Stimulated activated CD4-positive, alpha-beta T cell treated with anti-CD3 and anti-CD28 coated beads, Interleukin-15, amount 100 ng/mL, for 1 hour (primary cell): ENCODE measurements around the gene CDC42BPB.
"Not testable (repeated sequence)": the region's sequence is repeated elsewhere in the genome, so short reads cannot be mapped to it uniquely, and the experiment has no call there.

Experiments
- DNase-seq, 2 donors: peaks; one replicate each; pipeline ENCODE4 v3.0.0-alpha.2; 2020; ENCODE audit warnings: low read depth in 1 of 2, low spot score in 1 of 2

CDC42BPB gene

DNA sequence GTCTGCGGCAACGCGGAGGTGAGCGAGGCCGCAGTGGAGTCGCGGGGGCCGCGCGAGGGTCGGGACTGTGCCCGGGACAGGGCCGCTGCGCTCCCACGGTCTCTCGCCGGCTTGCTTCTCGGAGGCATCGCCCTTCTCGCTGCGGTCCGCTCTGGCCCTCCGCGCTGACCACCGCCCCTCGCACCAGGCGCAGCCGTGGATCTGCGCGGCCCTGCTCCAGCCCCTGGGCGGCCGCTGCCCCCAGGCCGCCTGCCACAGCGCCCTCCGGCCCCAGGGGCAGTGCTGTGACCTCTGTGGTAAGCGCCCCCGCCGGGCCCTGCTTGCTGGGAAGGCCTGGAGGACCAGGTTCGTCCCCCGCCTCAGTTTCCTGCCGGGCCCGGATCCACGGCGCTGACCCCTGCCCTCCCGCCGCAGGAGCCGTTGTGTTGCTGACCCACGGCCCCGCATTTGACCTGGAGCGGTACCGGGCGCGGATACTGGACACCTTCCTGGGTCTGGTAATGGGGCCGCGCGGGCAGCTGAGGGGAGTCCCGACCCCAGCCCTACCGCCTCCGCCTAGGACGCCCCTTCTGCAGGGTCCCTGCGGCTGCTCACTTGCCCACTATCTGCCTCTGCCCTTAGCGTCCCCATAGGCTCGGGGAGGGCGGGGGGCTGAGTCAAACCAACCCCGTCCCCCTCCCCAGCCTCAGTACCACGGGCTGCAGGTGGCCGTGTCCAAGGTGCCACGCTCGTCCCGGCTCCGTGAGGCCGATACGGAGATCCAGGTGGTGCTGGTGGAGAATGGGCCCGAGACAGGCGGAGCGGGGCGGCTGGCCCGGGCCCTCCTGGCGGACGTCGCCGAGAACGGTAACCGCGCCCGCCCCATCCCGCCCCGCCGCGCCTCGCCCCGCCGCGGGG is 127.9 kb downstream of the CDC42BPB start:
- no peak for DNase-seq

GRCh38 chr14:102928412-102929240 is 128.7 kb downstream of the CDC42BPB start:
- DNase-seq, result peak; percentile 48 to 52

DNA sequence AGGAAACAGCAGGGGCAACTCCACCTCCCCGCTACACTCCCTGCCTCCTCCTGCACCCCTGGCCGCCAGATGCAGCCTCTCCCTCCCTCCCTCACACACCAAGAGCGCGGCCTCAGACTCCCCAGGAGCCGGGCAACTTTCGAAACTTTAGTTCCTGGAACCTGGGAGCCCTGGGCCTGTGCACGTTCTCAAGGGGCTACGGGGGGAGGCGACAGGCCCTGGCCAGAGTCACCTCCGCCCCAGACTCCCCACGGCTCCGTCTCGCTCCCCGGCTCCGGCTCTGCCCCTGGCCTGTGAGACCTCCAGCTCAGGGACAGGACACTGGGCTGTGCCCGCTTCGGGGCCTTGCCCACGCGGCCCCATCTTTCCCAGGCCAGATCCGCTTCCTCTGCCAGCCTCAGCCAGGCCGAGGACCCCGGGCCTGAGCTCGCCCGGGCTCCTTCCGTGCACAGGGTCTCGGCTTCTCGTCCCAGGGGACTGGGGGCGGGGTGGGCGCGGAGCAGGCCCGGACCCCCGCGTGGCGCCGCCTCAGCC is 129.4 kb downstream of the CDC42BPB start:
- DNase-seq, result no peak

DNA sequence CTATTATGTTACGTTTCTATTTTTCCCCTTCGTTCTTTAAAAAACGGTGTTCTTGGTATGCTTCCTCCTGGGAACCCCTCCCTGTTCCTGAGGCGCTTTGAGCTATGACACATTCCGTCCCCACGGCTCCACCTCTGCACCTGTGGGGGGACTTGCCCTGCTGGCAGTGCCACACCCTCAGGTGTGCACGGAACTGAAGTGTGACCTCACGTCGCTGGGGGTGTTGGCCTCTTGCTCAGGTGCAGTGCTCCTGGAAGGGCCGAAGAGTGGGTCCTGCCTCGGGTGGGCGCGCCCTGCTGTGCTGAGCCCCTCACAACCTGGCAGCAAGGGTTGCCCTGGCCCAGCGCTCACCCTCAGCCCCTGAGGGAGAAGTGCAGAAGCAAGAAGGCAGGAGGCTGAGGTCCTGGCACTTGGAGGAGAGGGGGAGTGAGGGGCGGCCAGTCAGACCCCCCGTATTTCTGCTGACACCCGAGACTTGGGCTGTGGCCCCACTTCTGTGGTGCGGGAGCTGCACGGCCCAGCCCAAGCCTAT is 129.9 kb downstream of the CDC42BPB start:
- no peak for DNase-seq

GRCh38 chr14:102926840-102927239 is 130.5 kb downstream of the CDC42BPB start:
- not testable (repeated sequence) for DNase-seq

GRCh38 chr14:102926104-102926503 is 131.2 kb downstream of the CDC42BPB start:
- no peak for DNase-seq

- no peak for DNase-seq
Measured at GRCh38 chr14:102925646-102926045, 131.7 kb downstream of the CDC42BPB start.

DNA sequence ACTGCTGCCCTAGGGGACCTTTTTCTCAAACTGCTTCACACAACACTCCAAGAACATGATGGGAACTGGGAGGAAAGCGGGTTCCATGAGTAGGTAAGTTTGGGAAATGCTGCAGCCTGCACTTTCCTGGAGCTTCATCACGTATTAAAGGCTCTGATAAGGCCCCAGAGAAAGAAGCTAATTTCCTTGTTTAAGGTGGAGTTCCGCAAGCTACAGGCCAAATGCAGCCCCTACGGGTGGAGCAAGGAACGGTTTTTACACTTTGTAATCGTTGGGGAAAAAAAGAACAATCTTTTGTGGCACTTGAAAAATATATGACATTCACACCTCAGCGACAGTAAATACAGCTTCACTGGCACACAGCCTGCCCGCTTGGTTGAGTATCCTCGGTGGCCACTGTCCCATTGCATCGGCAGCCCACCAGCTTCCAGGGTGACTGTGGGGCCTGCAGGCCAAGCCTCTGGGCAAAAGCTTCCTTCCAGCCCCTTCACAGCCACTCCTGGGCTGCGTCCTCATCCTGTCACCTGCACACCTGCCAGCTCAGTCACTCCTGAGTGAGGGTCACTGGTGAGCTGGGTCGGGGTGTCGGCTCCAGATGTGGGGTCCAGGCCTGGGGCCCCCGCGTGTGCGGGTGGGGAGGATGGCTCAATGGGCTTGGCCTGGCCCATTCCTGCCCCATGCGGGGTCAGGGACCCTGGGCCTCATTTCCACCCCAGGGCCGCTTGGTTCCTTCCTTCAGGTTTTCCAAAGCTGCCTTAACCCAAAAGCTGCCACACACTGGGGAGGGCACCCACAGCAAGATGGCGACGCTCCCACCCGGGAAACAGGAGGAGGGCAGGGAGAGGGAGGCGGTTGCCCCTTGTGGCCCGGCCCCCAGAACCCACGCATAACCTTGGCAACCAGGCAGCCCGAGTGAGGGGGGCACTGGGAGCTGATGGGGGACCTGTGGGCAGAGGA is 132.4 kb downstream of the CDC42BPB start:
- DNase-seq, result no peak

GRCh38 chr14:102923925-102924486 is 133.3 kb downstream of the CDC42BPB start:
- no peak for DNase-seq

DNA sequence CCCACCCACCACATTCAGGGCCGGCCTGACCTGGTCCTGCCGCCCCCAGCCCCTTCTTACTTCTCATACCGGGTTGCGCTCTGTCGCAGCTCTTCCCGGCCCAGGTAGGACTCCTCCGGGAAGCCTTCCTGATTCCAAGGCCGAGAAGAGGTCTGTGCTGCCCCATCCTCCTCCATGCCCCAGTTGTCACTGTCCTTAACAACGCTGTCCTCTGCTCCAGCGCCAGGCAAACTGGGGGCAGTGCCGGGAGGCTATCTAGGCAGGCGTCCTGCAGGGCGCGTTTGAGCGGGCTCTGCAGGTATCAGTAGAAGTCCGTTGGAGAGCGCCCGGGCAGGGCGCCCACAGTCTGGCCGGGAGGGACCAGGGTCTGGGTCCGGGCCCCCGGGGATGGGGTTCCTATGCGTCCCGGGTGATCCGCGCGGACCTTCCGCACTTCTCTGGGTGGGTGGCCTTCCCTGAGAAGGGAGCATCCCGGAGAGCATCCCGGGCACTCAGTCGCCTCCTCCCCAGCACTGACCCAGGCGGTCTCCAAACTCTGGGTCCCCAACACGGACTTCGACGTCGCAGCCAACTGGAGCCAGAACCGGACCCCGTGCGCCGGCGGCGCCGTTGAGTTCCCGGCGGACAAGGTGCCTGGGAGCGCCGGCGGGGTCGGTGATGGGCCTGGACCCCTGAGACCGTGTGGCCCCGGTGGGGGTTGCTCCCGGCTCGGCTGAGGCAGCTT is 134.0 kb downstream of the CDC42BPB start:
- DNase-seq, result no peak

DNA sequence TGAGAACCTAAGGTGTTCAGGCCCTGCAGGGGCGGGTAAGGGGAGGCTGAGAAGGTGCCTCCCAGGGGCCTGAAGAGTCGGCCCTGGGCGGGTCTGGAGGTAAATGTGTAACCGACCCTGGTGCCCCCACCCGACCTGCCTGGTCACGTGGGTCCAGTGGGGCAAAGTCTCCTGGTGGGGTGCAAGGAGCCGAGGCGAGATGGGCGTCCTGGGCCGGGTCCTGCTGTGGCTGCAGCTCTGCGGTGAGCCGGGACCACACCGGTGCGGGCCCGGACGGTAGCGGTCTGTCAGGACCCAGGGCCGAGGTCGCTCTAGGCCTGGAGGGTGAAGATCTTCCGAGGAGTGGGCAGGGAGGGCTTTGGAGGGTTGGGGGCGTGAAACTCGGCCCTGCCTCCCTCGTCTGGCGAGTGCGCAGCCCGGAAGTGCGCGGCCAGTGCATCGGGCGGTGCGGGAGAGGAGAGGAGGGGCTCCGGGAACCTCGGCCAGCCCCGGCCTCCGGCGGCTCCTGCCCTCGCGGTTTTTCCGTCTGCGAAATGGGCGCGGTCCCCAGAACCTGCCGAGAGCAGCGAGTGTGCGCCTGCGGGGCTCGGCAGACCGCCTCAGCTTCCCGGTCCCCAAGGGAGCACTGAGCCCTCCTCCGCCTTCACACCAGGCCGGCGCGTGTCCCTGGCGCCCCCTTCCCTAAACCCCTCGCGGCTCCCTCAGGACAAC is 134.7 kb downstream of the CDC42BPB start, which contains the start of gene AMN:
Gene AMN (plus strand): TSS at position 174 of the 711 bp plus-strand sequence. CDS start 26 bp downstream, at position 200.
- no peak for DNase-seq

- no peak for DNase-seq
Measured at GRCh38 chr14:102920998-102921304, 136.4 kb downstream of the CDC42BPB start.

GRCh38 chr14:102920273-102920997 is 136.9 kb downstream of the CDC42BPB start:
- DNase-seq, result no peak

DNA sequence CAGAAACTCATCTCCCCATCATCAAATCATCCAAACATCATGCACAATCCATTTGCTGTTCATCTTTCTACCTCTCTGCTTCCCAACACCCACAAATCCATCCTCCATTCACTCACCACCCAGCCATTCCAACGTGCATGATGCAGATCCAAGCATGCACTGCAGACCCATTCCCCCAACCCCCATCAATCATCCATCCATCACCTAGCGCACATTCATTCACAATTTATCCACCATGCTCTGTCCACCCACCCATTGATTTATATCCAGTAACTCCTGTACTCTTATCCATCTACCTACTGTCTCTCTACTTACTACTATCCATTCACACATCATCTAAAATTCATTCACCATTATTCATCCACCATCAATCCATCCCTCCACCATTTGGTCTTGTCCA is 138.9 kb downstream of the CDC42BPB start:
- no peak for DNase-seq

- peak in 1 of 2 donors; percentile 47 for DNase-seq
Measured at GRCh38 chr14:102917469-102918211, 139.7 kb downstream of the CDC42BPB start.

- DNase-seq, result no peak
Measured at GRCh38 chr14:102917056-102917385, 140.3 kb downstream of the CDC42BPB start.

GRCh38 chr14:102916347-102917055 is 140.8 kb downstream of the CDC42BPB start:
- DNase-seq, result no peak
